GM12874 (cell line): ENCODE measurements around the gene GNAI2.

Experiments used
- TF ChIP-seq, protein P1 (sequence below): IDR thresholded peaks from 2 replicates; pipeline ENCODE4 v1.5.1; 2011; ENCODE audit warnings: low read depth, mild to moderate bottlenecking, control low read depth, low read length, moderate library complexity; ENCODE audit not compliant: insufficient read depth

GNAI2 gene

DNA sequence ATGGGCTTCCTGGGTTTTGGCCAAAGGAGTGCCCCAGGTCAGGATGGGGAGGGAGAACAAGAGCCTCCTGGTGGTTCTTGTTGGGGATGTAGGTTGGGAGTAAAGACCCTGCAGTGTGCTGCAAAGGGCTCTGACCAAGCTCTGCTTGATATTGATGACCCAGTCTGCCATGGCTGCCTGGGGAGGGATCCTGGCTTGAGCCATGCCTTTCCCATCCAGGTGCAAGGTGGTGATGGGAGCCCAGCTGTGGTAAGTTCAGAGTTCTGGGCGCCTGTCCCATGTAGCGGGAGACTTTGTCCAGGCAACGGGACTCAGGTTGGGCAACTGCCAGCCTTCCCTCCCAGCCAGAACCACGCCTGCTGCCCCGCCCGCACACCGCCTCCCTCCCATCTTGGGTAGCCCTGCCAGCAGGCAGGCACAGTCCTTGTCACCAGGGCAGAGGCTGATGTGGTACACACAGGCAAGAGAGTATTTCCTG is 2.6 kb downstream of the GNAI2 start:
- TF ChIP-seq, protein P1, sequence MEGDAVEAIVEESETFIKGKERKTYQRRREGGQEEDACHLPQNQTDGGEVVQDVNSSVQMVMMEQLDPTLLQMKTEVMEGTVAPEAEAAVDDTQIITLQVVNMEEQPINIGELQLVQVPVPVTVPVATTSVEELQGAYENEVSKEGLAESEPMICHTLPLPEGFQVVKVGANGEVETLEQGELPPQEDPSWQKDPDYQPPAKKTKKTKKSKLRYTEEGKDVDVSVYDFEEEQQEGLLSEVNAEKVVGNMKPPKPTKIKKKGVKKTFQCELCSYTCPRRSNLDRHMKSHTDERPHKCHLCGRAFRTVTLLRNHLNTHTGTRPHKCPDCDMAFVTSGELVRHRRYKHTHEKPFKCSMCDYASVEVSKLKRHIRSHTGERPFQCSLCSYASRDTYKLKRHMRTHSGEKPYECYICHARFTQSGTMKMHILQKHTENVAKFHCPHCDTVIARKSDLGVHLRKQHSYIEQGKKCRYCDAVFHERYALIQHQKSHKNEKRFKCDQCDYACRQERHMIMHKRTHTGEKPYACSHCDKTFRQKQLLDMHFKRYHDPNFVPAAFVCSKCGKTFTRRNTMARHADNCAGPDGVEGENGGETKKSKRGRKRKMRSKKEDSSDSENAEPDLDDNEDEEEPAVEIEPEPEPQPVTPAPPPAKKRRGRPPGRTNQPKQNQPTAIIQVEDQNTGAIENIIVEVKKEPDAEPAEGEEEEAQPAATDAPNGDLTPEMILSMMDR = no peak

DNA sequence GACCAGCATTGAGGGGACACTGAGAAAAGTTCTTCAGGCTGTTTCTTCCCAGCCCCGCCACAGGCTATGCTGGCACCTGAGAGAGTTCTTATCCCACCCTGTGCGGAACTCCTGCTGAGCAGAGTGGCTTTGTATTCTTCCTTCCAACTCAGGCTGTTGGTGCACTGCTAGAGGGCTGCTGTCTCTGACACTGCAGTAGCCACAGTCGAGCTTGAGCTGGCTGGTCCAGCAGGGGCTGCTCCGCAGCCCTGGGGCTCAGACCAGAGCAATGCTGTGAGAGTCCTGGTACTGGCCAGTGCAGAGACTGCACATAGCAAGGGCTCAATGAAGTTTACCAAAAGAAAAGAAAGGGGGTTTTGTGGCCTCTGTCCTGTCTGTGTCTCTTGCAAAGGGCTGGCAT is 3.6 kb downstream of the GNAI2 start:
- TF ChIP-seq, protein P1 = no peak

DNA sequence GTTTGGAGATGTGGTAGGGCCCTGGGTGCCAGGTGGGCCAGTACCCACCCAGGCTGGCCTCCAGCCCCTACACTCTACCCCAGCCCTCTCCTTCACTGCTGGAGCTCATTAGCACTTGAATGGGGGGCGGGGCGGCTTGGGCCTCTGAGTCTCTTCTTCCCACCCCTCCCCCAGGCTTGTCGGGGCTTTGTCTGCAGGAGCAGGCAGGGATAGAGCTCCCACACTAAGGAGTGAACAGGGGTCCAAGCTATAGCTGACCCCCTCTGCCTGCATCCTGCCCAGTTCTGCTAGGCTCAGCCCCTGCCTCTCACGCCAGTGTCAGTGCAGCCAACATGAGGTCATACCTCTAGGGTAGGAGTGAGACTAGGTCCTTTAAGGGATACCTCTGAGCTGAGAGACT is 5.2 kb downstream of the GNAI2 start:
- TF ChIP-seq, protein P1 = no peak

DNA sequence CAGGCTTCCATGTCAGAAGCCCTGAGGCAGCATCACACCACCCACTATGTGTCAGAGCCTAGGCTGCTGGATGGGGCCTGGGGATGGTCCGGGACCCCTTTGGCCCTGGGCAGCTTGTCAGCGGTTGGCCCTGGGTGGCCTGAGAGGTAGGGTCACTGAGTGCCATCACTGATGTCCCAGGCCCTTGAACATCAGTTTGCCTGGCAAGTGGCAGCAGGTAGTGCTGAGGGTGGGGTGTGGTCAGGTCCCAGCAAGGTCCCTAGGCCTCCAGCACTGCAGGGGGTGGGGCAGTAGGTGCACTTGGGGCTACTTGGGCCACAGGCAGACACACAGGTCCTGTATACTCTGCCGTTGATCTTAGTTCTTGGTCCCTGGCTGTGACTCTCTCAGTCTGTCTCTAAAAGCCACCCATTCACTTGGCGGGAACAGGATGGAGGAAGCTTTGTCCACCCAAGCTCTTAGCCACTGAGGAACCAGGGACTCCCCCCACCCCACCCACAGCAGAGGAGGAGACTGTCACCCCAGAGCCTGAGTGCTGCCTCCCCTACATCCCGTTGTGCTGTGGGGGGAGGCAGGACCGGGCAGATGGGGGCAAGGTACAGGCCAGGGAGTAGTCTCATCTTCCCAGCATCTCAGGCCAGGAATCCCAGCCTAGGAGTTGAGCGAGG is 5.8 kb downstream of the GNAI2 start:
- TF ChIP-seq, protein P1 = no peak

DNA sequence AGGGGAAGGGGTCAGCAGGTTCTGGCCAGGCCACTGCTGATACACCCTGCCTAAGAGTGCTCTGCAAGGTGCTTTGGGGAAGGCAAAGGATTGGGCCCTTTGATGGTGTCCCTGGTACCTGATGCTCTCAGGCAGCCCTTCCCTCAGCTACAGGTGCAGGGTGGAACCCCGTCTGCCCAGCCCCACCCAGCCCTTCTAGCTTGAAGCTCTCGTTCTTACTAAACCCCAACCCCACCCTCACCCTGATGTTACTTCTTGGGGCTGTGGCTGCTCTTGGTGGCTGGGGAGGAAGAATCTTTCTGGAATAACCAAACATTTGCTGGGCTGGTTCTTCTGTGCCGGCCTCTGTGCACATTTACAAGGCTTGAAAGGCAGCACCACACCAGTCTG is 6.4 kb downstream of the GNAI2 start:
- TF ChIP-seq, protein P1 = no peak

DNA sequence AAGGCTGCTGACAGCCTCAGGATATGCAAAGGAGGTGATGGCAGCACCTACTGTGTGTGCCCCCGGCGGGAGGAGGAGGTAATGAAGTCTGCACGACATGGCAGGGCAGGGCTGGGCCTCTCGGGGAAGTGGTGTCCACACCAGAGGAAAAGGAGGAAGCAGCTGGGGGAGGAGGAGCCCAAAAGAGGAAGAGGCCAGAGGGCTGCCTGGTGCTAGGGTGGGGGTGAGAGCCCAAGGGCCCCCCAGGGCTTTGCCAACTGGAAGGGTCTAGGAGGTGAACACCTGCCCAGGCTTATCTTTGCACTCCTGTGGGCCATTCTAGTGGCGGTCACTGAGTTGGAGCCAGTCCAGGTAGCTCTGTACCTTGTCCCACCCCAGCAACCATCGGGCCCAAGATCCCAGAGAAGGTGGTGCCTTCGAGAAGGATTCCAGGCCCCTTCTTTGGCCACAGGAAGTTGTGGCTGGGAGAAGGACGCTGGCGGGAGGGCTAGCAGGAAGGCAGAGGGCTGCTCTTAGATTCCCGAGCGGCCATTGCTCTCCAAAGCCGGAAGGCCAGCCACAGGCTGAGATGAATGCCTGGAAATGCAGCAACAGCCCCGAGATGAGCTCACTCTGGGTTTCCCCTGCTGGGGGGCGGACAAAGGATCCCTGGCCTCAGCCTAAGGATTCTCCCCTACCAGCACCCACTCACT is 7.0 kb downstream of the GNAI2 start:
- TF ChIP-seq, protein P1 = no peak

DNA sequence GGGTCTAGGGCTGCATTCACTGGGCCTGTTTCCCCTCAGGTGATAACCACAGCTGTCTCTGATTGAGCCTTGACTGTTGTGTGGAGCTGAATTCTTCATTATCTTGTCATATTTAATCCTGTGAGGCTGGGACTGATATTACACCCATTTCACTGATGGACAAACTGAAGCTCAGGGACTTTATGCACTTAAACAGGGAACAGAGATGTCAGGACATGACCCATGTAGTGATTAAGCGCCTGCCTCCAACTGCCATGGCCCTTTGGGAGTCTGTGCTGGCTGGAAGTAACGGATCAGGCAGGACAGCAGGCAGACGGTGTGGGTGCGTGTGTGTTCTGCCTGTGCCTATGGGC is 7.5 kb downstream of the GNAI2 start:
- TF ChIP-seq, protein P1 = no peak
